Esophagus muscularis mucosa (tissue), 4 donors: ENCODE results near the gene SDCBP2.

Experiments
- CTCF ChIP-seq, 3 experiments: fragments of 200-600 bp in 2 of 3; fragments of 450-650 bp in 1 of 3; sonication (generic) in 2 of 3; IDR thresholded peaks; one replicate each; pipeline ENCODE4 v1.5.1; 2017 to 2019; ENCODE audit warnings: antibody characterized with exemption in 3 of 3, mild to moderate bottlenecking in 2 of 3, moderate library complexity in 1 of 3
- EP300 ChIP-seq: sonication (generic); formaldehyde crosslinking; IDR thresholded peaks from one replicate; pipeline ENCODE4 v1.6.1; 2017; ENCODE audit warnings: antibody characterized with exemption
- POLR2A ChIP-seq: fragments of 450-650 bp; IDR thresholded peaks from one replicate; pipeline ENCODE4 v1.6.1; 2017; ENCODE audit warnings: antibody characterized with exemption, moderate library complexity, mild to moderate bottlenecking, low read depth
- POLR2AphosphoS5 ChIP-seq, 2 donors: sonication (generic); formaldehyde crosslinking; IDR thresholded peaks; one replicate each; pipeline ENCODE4 v1.6.1; 2017; ENCODE audit warnings: antibody characterized with exemption in 2 of 2

- TF ChIP-seq POLR2AphosphoS5 (IDR thresholded peaks at IDR 0.05) (no peak), CTCF (IDR thresholded peaks at IDR 0.05) (no peak), EP300 (no peak), POLR2A (no peak)
Measured at GRCh38 chr20:1277529-1278322, 51.2 kb downstream of the SDCBP2 start.
